ENCODE results near the gene PDE4B. TPM values are rescaled to one million over a fixed set of nuclear protein-coding genes. Genes with fewer than 3 reads are reported as not detected.

PDE4B gene
- total RNA-seq, 4 donors from 2014 or later = 5.2 to 16.6 (median 9.6) TPM

DNA sequence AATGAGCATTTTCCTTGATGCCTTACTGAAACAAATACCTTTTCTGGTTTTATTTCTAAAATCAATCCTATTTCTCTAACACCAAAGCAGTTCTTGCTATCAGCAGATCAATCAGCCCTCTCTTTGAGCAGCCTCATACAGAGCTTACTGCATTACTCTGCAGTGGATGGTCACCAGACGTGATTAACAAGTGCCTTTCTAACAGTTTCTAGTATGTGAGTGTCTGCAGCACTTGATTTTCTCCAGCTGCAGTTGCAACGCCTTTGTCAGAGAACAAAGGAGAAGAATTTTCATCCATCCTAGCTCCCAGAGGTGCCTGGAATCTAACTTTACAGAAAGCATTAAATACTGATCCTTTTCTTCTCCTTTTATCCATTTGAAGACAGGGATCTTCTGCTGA lies 563.9 kb downstream of the PDE4B start:
- no peaks in the 10 kb centered on the region for H3K36me3 ChIP-seq
- peaks cover 0 to 55% (median 23%) of the 10 kb centered on the region in 4 donors for H3K4me1 ChIP-seq
- no peak overlapping the region for H3K4me3 ChIP-seq
- DNase-seq (ENCODE audit: low spot score in 2 of 2) = no peak
- WGBS, 2 donors = 65 to 80% methylated on average over 2 of the region's 2 CpGs
- H3K27me3 ChIP-seq = no peaks in the 10 kb centered on the region
- H3K27ac ChIP-seq = no peak overlapping the region
- H3K9me3 ChIP-seq = no peaks in the 10 kb centered on the region
- no peak for TF ChIP-seq EP300 (IDR thresholded peaks at IDR 0.05)
- TF ChIP-seq, protein P1, sequence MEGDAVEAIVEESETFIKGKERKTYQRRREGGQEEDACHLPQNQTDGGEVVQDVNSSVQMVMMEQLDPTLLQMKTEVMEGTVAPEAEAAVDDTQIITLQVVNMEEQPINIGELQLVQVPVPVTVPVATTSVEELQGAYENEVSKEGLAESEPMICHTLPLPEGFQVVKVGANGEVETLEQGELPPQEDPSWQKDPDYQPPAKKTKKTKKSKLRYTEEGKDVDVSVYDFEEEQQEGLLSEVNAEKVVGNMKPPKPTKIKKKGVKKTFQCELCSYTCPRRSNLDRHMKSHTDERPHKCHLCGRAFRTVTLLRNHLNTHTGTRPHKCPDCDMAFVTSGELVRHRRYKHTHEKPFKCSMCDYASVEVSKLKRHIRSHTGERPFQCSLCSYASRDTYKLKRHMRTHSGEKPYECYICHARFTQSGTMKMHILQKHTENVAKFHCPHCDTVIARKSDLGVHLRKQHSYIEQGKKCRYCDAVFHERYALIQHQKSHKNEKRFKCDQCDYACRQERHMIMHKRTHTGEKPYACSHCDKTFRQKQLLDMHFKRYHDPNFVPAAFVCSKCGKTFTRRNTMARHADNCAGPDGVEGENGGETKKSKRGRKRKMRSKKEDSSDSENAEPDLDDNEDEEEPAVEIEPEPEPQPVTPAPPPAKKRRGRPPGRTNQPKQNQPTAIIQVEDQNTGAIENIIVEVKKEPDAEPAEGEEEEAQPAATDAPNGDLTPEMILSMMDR (IDR thresholded peaks at IDR 0.05) = no peak
- no peak for TF ChIP-seq POLR2A (IDR thresholded peaks at IDR 0.05)

DNA sequence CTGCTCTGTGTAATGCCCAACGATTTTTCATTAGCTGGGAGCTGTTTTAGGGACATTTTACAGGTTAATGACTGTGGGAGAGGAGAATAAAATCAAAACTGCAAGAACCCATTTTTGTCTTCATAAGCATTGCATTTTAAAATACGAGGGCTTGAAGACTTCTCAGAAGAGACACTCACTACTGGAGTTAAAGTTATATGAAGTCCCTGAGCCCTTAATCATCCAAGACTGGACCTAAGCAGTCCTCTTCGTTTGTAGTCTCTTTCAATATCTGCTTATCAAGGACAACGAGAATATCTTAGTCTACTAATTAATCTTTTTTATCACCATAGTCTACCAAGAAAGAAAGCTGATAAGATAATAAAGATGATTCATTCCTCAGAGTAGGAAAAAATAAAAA lies 564.3 kb downstream of the PDE4B start:
- Histone ChIP-seq H3K36me3 (peaks cover 0 to 4% (median 0%) of the 10 kb centered on the region in 3 donors), H3K4me3 (no peak overlapping the region), H3K4me1 (peaks cover 0 to 51% (median 21%) of the 10 kb centered on the region in 4 donors), H3K27ac (no peak overlapping the region), H3K27me3 (no peaks in the 10 kb centered on the region), H3K9me3 (no peaks in the 10 kb centered on the region)
- no peak for TF ChIP-seq EP300 (IDR thresholded peaks at IDR 0.05)
- no peak for TF ChIP-seq POLR2A (IDR thresholded peaks at IDR 0.05)
- TF ChIP-seq, protein P1 (IDR thresholded peaks at IDR 0.05) = no peak
- 80 to 82% methylated on average over 4 of the region's 4 CpGs for WGBS, 2 donors
- no peak for DNase-seq (ENCODE audit: low spot score in 2 of 2)

DNA sequence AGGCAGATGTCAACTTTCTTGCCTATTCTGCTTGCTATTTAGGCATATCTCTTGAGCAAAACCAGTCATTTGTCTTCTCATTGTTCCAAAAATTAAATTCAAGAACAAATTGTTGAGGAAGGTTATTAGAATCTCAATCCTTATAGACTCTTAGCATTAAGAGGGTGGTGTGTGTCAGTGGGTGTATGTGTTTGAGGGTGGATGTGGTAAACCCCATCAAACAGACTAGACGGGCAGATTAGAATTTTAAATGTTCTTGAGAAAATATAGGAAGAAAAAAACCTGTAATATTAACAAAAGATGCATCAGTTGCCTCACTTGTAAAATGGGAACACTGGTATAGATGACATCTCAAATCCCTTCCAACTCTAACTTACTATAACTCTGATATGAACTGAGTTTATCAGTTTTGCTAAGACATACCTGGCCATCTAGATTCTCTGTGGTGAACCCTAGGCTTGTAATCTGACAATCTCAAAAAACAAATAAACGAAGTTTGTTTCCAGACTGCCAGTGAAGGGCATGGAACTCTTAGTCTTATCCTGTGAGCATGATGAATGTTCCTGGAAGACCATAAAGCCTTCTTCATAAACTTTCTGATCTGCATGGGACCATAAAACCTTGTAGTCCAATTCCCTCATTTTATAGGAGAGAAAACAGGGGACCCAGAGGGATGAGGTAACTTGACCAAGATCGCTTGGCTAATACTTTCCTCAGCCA lies 564.9 kb downstream of the PDE4B start:
- peaks cover 0 to 10% (median 0%) of the 10 kb centered on the region in 3 donors for H3K36me3 ChIP-seq
- H3K27ac ChIP-seq = no peak overlapping the region
- 93 to 94% methylated on average over 3 of the region's 3 CpGs for WGBS, 2 donors
- no peaks in the 10 kb centered on the region for H3K9me3 ChIP-seq
- no peak for DNase-seq (ENCODE audit: low spot score in 2 of 2)
- H3K4me1 ChIP-seq = peaks cover 0 to 45% (median 15%) of the 10 kb centered on the region in 4 donors
- no peak overlapping the region for H3K4me3 ChIP-seq
- no peaks in the 10 kb centered on the region for H3K27me3 ChIP-seq
- TF ChIP-seq EP300 (IDR thresholded peaks at IDR 0.05) = no peak
- TF ChIP-seq, protein P1 (IDR thresholded peaks at IDR 0.05) = no peak
- no peak for TF ChIP-seq POLR2A (IDR thresholded peaks at IDR 0.05)

DNA sequence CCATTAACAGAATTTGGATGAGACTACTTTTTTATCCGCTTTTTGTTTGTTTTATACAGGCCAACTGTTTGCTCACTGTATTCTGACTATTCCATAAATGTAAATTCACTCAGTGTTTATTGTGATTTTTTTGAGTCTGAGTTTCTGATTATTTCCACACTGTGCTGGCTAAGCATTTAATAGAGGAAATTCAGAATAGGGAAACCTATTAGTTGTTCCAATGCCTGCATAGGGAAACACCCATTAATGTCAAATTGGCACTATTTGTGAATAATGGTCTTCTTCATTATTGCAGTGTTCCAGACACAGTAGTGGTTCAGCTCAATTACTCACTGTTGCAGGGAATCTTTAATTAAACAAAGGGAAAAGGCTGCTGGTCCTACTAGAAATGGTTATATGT lies 566.6 kb downstream of the PDE4B start:
- Histone ChIP-seq H3K9me3 (no peaks in the 10 kb centered on the region), H3K27me3 (no peaks in the 10 kb centered on the region), H3K4me1 (peaks cover 0 to 28% (median 8%) of the 10 kb centered on the region in 4 donors), H3K27ac (no peak overlapping the region), H3K4me3 (no peak overlapping the region), H3K36me3 (peaks cover 0 to 26% (median 5%) of the 10 kb centered on the region in 3 donors)
- no peak for DNase-seq (ENCODE audit: low spot score in 2 of 2)
- TF ChIP-seq, protein P1 (IDR thresholded peaks at IDR 0.05) = no peak
- TF ChIP-seq POLR2A (IDR thresholded peaks at IDR 0.05) = no peak
- TF ChIP-seq EP300 (IDR thresholded peaks at IDR 0.05) = no peak
- WGBS, 2 donors = 30 to 39% methylated on average over 1 of the region's 1 CpG

DNA sequence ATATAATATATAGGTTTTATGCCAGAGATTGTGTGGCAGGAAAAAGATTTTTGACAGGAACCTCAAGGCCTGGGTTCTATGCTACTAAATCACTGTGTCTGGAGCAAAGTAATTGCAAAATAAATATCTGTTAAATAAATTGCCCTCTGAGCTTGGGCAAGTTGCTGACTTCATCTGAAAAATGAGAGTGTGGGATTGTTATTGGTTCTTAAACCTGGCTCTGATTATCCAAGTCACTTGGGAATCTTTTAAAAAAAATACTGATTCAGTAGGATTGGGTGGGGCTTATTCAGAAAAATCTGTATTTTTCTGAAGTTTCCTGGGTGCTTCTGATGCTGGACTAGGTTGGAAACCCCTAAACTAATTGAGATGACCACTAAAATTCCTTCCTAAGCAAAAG lies 567.1 kb downstream of the PDE4B start:
- H3K36me3 ChIP-seq = peaks cover 0 to 32% (median 5%) of the 10 kb centered on the region in 3 donors
- DNase-seq (ENCODE audit: low spot score in 2 of 2) = no peak
- no peaks in the 10 kb centered on the region for H3K9me3 ChIP-seq
- TF ChIP-seq, protein P1 (IDR thresholded peaks at IDR 0.05) = no peak
- TF ChIP-seq POLR2A (IDR thresholded peaks at IDR 0.05) = no peak
- no peak for TF ChIP-seq EP300 (IDR thresholded peaks at IDR 0.05)
- peaks cover 0 to 23% (median 5%) of the 10 kb centered on the region in 4 donors for H3K4me1 ChIP-seq
- no peak overlapping the region for H3K4me3 ChIP-seq
- peak overlapping the region in 1 of 4 donors; percentile 49 for H3K27ac ChIP-seq
- H3K27me3 ChIP-seq = no peaks in the 10 kb centered on the region
